Measurements from ENCODE around the gene CNTROB. TPM values are rescaled to one million over a fixed set of nuclear protein-coding genes. Genes with fewer than 3 reads are reported as not detected.

Gene CNTROB
- total and polyA plus RNA-seq, 10 of the 15 experiments (the other 5 are each of a cell fraction or from before 2014, with no cell fraction given), result 2.0 to 36.2 (median 28.2) TPM

- TF ChIP-seq BHLHE40 (IDR thresholded peaks at IDR 0.05; ENCODE audit: borderline replicate concordance in 1 of 2, low read depth in 2 of 2, low read length in 1 of 2) (peak in 1 of 2 experiments; percentile 64; a peak in 1 of 4 replicates), SMC3 (IDR thresholded peaks at IDR 0.05; ENCODE audit: borderline replicate concordance, low read length) (peak; percentile 75)
These were observed 56.8 kb downstream of the CNTROB start (continued) for GRCh38 chr17:7988750-7989178.

GRCh38 chr17:7989781-7990655 is 58.0 kb downstream of the CNTROB start:
- intact Hi-C loops (cut with micrococcal nuclease; ENCODE audit: unreplicated experiment) (loop anchor here (1.0 to 5.0 kb wide), 5 partner anchors 58 to 247 kb away; partner anchors contain the start of genes CNTROB and TRAPPC1), in situ Hi-C loops (cut with MboI) (loop anchor here (5.0 kb wide), 3 partner anchors 78 to 168 kb away; no protein-coding TSS in a partner anchor)
- ATAC-seq, result peak; percentile 94
- H3K9ac ChIP-seq (ENCODE audit: control insufficient read depth, insufficient read depth, low read length), result peak overlapping the region; percentile 65
- ChIA-PET SMC1A (ENCODE audit: uncharacterized antibody, unreplicated experiment) (interaction anchor here (0.7 to 4.0 kb wide), 21 partner anchors 10 to 247 kb away, joined by 3 to 41 read pairs (median 5); partner anchors contain the start of genes GUCY2D, NAA38 and RNF227), RAD21 (ENCODE audit: unreplicated experiment) (interaction anchor here (0.6 to 5.3 kb wide), 22 partner anchors 11 to 400 kb away, joined by 3 to 75 read pairs (median 3); partner anchors contain the start of genes NAA38 and RNF227), POLR2A (interaction anchor here (0.6 to 1.9 kb wide), 5 partner anchors 14 to 157 kb away, joined by 3 to 7 read pairs (median 3); partner anchors contain the start of gene RNF227), CTCF (interaction anchor here (0.6 to 16.8 kb wide), 56 partner anchors 8 to 405 kb away, joined by 3 to 308 read pairs (median 5); partner anchors contain the start of genes CNTROB, CYB5D1, FXR2 and GUCY2D)
- 0 out of 4 replicates have a peak, but pooled peaks cover 0 to 2% of the 10 kb centered on the region in 2 experiments for H3K27me3 ChIP-seq (replicated peaks in 1 of 2; ENCODE audit: control insufficient read depth in 2 of 2, insufficient read depth in 2 of 2, low read length in 1 of 2)
- H3K4me2 ChIP-seq (ENCODE audit: control insufficient read depth, insufficient read depth), result peak overlapping the region; percentile 96
- H3K36me3 ChIP-seq (ENCODE audit: control insufficient read depth in 2 of 2, insufficient read depth in 2 of 2, low read length in 1 of 2), result no peaks in the 10 kb centered on the region
- H3K27ac ChIP-seq (ENCODE audit: control insufficient read depth, insufficient read depth), result no peak overlapping the region
- peak; percentile 49 for DNase-seq (ENCODE audit: low read depth, low spot score)
- H3K4me3 ChIP-seq, result peak overlapping the region; percentile 63; the same call in 1 of the 2 replicates
- H4K20me1 ChIP-seq (ENCODE audit: control insufficient read depth, insufficient read depth), result no peaks in the 10 kb centered on the region
- no TSS peak for BruUV-seq (replicated peaks)
- 1% methylated on average over 58 of the region's 59 CpGs for WGBS (ENCODE audit: insufficient coverage, insufficient replicate concordance, low lambda C conversion rate, missing lambda C conversion rate)
- no peaks in the 10 kb centered on the region for H3K9me3 ChIP-seq (replicated peaks; ENCODE audit: control insufficient read depth, insufficient read depth, low read length)
- H2AFZ ChIP-seq (ENCODE audit: control insufficient read depth, low read depth, low read length), result peak overlapping the region; percentile 95
- no peaks in the 10 kb centered on the region for H3K79me2 ChIP-seq (ENCODE audit: control insufficient read depth, insufficient read depth, low read length)
- no peak for FAIRE-seq
- peaks cover 5% of the 10 kb centered on the region for H3K4me1 ChIP-seq (ENCODE audit: control insufficient read depth, insufficient read depth, low read length)
- TF ChIP-seq BHLHE40 (IDR thresholded peaks at IDR 0.05; ENCODE audit: borderline replicate concordance in 1 of 2, low read depth in 2 of 2, low read length in 1 of 2) (peak; percentile 81 to 93), HDAC2 (IDR thresholded peaks at IDR 0.05) (no peak), POU2F2 (IDR thresholded peaks at IDR 0.05; ENCODE audit: borderline replicate concordance, low read depth, low read length) (no peak; the same call in 2 of the 3 replicates), CUX1 (IDR thresholded peaks at IDR 0.05; ENCODE audit: insufficient replicate concordance, low read depth, low read length) (no peak), SMAD1 (IDR thresholded peaks at IDR 0.05; ENCODE audit: low read depth, partially characterized antibody) (no peak), KDM1A (IDR thresholded peaks at IDR 0.05; ENCODE audit: borderline replicate concordance) (no peak), RUNX3 (IDR thresholded peaks at IDR 0.05; ENCODE audit: low read length) (no peak), FOXM1 (IDR thresholded peaks at IDR 0.05; ENCODE audit: low read depth, low read length) (no peak), RFX5 (IDR thresholded peaks at IDR 0.05; ENCODE audit: low read depth, low read length) (no peak), ZNF622 (IDR thresholded peaks at IDR 0.05) (no peak), NRF1 (conservative IDR thresholded peaks at IDR 0.05; ENCODE audit: low read depth, low read length) (0 out of 2 replicates have a peak, but pooled peaks have one; percentile 25), EP300 (IDR thresholded peaks at IDR 0.05; ENCODE audit: borderline replicate concordance in 1 of 2, control insufficient read depth in 1 of 2, low read depth in 2 of 2, low read length in 2 of 2) (no peak), SRF (IDR thresholded peaks at IDR 0.05; ENCODE audit: low read depth in 2 of 2, low read length in 2 of 2) (no peak), LARP7 (IDR thresholded peaks at IDR 0.05) (peak; percentile 88)
